HG03565 (cell line): ENCODE results near the gene VGLL2.

ENCODE experiments used
- ATAC-seq: cut with Tn5 transposase; IDR thresholded peaks from one replicate; pipeline ENCODE4 v1.9.1; 2021; ENCODE audit warnings: mild to moderate bottlenecking, moderate library complexity; ENCODE audit not compliant: unreplicated experiment

VGLL2 gene

GRCh38 chr6:117268924-117269323 is 3.6 kb downstream of the VGLL2 start:
- no peak for ATAC-seq

GRCh38 chr6:117269638-117270054 is 4.3 kb downstream of the VGLL2 start:
- no peak for ATAC-seq

- ATAC-seq = no peak
These were observed 4.9 kb downstream of the VGLL2 start for GRCh38 chr6:117270055-117270842.

GRCh38 chr6:117270843-117271507 is 5.6 kb downstream of the VGLL2 start:
- no peak for ATAC-seq

GRCh38 chr6:117272032-117272866 is 6.9 kb downstream of the VGLL2 start:
- no peak for ATAC-seq

- ATAC-seq = no peak
These were observed 7.5 kb downstream of the VGLL2 start for GRCh38 chr6:117272891-117273290.

GRCh38 chr6:117275205-117275604 is 9.8 kb downstream of the VGLL2 start:
- no peak for ATAC-seq

- no peak for ATAC-seq
These were observed 10.4 kb downstream of the VGLL2 start for GRCh38 chr6:117275711-117276110.

GRCh38 chr6:117276778-117277316 is 11.5 kb downstream of the VGLL2 start:
- no peak for ATAC-seq

- ATAC-seq = no peak
These were observed 15.6 kb downstream of the VGLL2 start for GRCh38 chr6:117280922-117281321.

GRCh38 chr6:117288083-117288715 is 22.8 kb downstream of the VGLL2 start:
- ATAC-seq = no peak

GRCh38 chr6:117290173-117290846 is 25.0 kb downstream of the VGLL2 start:
- no peak for ATAC-seq

- ATAC-seq = no peak
These were observed 33.6 kb downstream of the VGLL2 start for GRCh38 chr6:117298941-117299340.

- ATAC-seq = no peak
These were observed 38.0 kb downstream of the VGLL2 start for GRCh38 chr6:117303323-117303722.

- no peak for ATAC-seq
These were observed 39.1 kb downstream of the VGLL2 start for GRCh38 chr6:117304446-117304845.

GRCh38 chr6:117306227-117306790 is 41.0 kb downstream of the VGLL2 start:
- ATAC-seq = no peak

- ATAC-seq = no peak
These were observed 42.3 kb downstream of the VGLL2 start for GRCh38 chr6:117307655-117308054.

- no peak for ATAC-seq
These were observed 43.7 kb downstream of the VGLL2 start for GRCh38 chr6:117309069-117309468.

GRCh38 chr6:117309611-117310010 is 44.3 kb downstream of the VGLL2 start:
- no peak for ATAC-seq

GRCh38 chr6:117311310-117311709 is 46.0 kb downstream of the VGLL2 start:
- ATAC-seq = no peak
